ENCODE results near the gene CELF3.

The CELF3 gene

GRCh38 chr1:151720974-151721787 lies 4.6 kb upstream of the CELF3 start, which contains the start of gene RIIAD1:
TSS of gene RIIAD1 (plus strand) at chr1:151721522. CDS start at chr1:151721537, 15 bp downstream.
- DNase-seq (ENCODE audit: low spot score) = no peak

GRCh38 chr1:151720554-151720953 lies 4.0 kb upstream of the CELF3 start:
- DNase-seq (ENCODE audit: low spot score) = no peak

GRCh38 chr1:151720125-151720524 lies 3.5 kb upstream of the CELF3 start:
- no peak for DNase-seq (ENCODE audit: low spot score)

GRCh38 chr1:151718666-151719065 lies 2.1 kb upstream of the CELF3 start:
- no peak for DNase-seq (ENCODE audit: low spot score)

GRCh38 chr1:151718011-151718431 lies 1.4 kb upstream of the CELF3 start:
- DNase-seq (ENCODE audit: low spot score) = no peak

GRCh38 chr1:151716405-151716762 lies 219 bp downstream of the CELF3 start:
- no peak for DNase-seq (ENCODE audit: low spot score)

- no peak for DNase-seq (ENCODE audit: low spot score)
These were observed 738 bp downstream of the CELF3 start for GRCh38 chr1:151715726-151716404.

- DNase-seq (ENCODE audit: low spot score) = no peak
These were observed 1.5 kb downstream of the CELF3 start for GRCh38 chr1:151714820-151715725.

- DNase-seq (ENCODE audit: low spot score) = no peak
These were observed 2.7 kb downstream of the CELF3 start for GRCh38 chr1:151713874-151714273.

GRCh38 chr1:151713044-151713443 lies 3.6 kb downstream of the CELF3 start:
- no peak for DNase-seq (ENCODE audit: low spot score)

- DNase-seq (ENCODE audit: low spot score) = no peak
These were observed 4.7 kb downstream of the CELF3 start for GRCh38 chr1:151711951-151712350.

- DNase-seq (ENCODE audit: low spot score) = no peak
These were observed 5.4 kb downstream of the CELF3 start for GRCh38 chr1:151711044-151711800.

GRCh38 chr1:151710187-151710840 lies 6.3 kb downstream of the CELF3 start:
- no peak for DNase-seq (ENCODE audit: low spot score)

GRCh38 chr1:151708891-151709290 lies 7.7 kb downstream of the CELF3 start:
- DNase-seq (ENCODE audit: low spot score) = no peak

- no peak for DNase-seq (ENCODE audit: low spot score)
These were observed 9.0 kb downstream of the CELF3 start for GRCh38 chr1:151707541-151708065.

- no peak for DNase-seq (ENCODE audit: low spot score)
These were observed 9.9 kb downstream of the CELF3 start for GRCh38 chr1:151706464-151707415.

GRCh38 chr1:151705753-151706463 lies 10.7 kb downstream of the CELF3 start:
- peak; percentile 13 for DNase-seq (ENCODE audit: low spot score)

- no peak for DNase-seq (ENCODE audit: low spot score)
These were observed 11.5 kb downstream of the CELF3 start for GRCh38 chr1:151705146-151705545.

GRCh38 chr1:151704246-151704645 lies 12.4 kb downstream of the CELF3 start:
- no peak for DNase-seq (ENCODE audit: low spot score)

Data from SW480 (cell line).